Bronchial epithelial cell (primary cell): Measurements from ENCODE around the gene PEAK1. TPM values are rescaled to one million over a fixed set of nuclear protein-coding genes. Genes with fewer than 3 reads are reported as not detected.
"Not testable (repeated sequence)": the region's sequence is repeated elsewhere in the genome, so short reads cannot be mapped to it uniquely, and the experiment has no call there.

ENCODE experiments used
- DNase-seq: peaks from one replicate; pipeline ENCODE4 v3.0.0-alpha.2; 2010; ENCODE audit warnings: low read depth
- FAIRE-seq: peaks from 2 replicates; lab custom pipeline; 2011; peaks lifted over from hg19 to GRCh38; lab: Jason Lieb, UNC
- H3K27me3 ChIP-seq: 2 replicates; pipeline ENCODE4 v1.5.1; 2011; ENCODE audit warnings: low read length; ENCODE audit not compliant: control insufficient read depth, insufficient read depth
- H3K36me3 ChIP-seq: 2 replicates; pipeline ENCODE4 v1.5.1; 2011; ENCODE audit warnings: low read length; ENCODE audit not compliant: control insufficient read depth, insufficient read depth
- H3K4me3 ChIP-seq: 2 replicates; pipeline ENCODE4 v1.5.1; 2011; ENCODE audit warnings: mild to moderate bottlenecking, low read depth, low read length, control low read depth
- total RNA-seq: library from RNA; depleted of rRNA; stranded (reverse); fragments of >200 nt; gene quantifications from 2 replicates; pipeline ENCODE4 v1.2.1, GENCODE V29; 2014
- TF ChIP-seq, protein P1 (sequence below): IDR thresholded peaks from 2 replicates; pipeline ENCODE4 v1.5.1; 2011; ENCODE audit warnings: mild to moderate bottlenecking, moderate library complexity, low read length, control low read depth, inconsistent platforms; ENCODE audit not compliant: insufficient read depth, severe bottlenecking

Gene PEAK1
- total RNA-seq, 1 donor from 2014 or later: 3.7 TPM

- no peak for FAIRE-seq
- TF ChIP-seq, protein P1, sequence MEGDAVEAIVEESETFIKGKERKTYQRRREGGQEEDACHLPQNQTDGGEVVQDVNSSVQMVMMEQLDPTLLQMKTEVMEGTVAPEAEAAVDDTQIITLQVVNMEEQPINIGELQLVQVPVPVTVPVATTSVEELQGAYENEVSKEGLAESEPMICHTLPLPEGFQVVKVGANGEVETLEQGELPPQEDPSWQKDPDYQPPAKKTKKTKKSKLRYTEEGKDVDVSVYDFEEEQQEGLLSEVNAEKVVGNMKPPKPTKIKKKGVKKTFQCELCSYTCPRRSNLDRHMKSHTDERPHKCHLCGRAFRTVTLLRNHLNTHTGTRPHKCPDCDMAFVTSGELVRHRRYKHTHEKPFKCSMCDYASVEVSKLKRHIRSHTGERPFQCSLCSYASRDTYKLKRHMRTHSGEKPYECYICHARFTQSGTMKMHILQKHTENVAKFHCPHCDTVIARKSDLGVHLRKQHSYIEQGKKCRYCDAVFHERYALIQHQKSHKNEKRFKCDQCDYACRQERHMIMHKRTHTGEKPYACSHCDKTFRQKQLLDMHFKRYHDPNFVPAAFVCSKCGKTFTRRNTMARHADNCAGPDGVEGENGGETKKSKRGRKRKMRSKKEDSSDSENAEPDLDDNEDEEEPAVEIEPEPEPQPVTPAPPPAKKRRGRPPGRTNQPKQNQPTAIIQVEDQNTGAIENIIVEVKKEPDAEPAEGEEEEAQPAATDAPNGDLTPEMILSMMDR: no peak
- Histone ChIP-seq H3K27me3 (no peaks in the 10 kb centered on the region), H3K4me3 (no peak overlapping the region), H3K36me3 (no peaks in the 10 kb centered on the region)
- DNase-seq: no peak
Measured at GRCh38 chr15:77285057-77285997, 134.6 kb downstream of the PEAK1 start.

DNA sequence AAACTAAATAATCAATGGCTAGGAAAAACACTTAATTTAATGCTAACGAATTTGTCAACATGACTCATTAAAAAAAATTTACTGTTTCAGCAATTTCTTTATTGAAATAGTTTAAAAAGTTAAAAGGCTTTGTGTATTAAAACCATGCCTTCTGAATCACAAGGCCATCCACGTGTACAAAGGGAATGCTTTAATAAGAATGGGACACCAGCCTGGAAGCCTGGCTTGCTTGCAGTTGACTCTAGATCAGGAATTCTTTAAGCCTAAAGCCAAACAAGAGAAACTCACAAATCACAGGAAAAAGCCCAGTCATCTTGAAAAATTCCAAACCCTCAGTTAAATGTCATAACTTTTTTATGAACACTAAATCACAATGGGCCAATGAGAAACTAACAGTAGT is 137.6 kb downstream of the PEAK1 start:
- no peak for DNase-seq
- Histone ChIP-seq H3K36me3 (no peaks in the 10 kb centered on the region), H3K4me3 (no peak overlapping the region), H3K27me3 (no peaks in the 10 kb centered on the region)
- TF ChIP-seq, protein P1: no peak
- no peak for FAIRE-seq

DNA sequence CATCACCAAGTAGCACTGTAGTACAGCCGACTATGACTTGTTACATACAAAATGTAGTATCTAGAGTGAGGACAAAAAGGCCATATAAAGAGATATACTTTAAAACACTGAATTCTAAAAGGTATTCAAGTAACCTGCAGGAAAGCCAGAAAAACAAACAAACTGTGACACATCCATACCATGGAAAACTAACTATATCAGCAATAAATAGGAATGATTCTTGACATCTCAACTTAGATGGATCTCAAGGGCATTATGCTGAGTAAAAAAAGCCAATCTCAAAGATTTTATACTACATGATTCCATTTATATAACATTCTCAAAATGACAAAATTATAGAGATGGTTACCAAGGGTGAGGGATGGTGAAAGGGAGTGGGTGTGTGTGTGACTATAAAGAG is 143.0 kb downstream of the PEAK1 start:
- DNase-seq (no peak), FAIRE-seq (no peak)
- TF ChIP-seq, protein P1: no peak
- Histone ChIP-seq H3K36me3 (no peaks in the 10 kb centered on the region), H3K4me3 (no peak overlapping the region), H3K27me3 (no peaks in the 10 kb centered on the region)

GRCh38 chr15:77276096-77276495 is 143.8 kb downstream of the PEAK1 start:
- TF ChIP-seq, protein P1: no peak
- no peak overlapping the region for H3K4me3 ChIP-seq
- DNase-seq (no peak), FAIRE-seq (no peak)
- H3K27me3 ChIP-seq: no peaks in the 10 kb centered on the region
- no peaks in the 10 kb centered on the region for H3K36me3 ChIP-seq

DNA sequence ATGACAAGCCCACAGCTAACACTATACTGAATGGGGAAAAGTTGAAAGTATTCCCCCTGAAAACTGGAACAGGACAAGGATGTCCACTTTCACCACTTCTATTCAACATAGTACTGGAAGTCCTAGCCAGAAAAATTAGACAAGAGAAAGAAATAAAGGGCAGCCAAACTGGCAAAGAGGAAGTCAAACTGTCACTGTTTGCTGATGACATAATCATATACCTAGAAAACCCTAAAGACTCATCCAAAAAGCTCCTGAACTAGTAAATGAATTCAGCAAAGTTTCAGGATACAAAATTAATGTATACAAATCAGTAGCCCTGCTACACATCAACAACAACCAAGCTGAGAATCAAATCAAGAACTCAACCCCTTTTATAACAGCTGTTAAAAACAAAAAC is 146.8 kb downstream of the PEAK1 start:
- not testable (repeated sequence) for H3K36me3 ChIP-seq, DNase-seq, H3K4me3 ChIP-seq, FAIRE-seq, H3K27me3 ChIP-seq

DNA sequence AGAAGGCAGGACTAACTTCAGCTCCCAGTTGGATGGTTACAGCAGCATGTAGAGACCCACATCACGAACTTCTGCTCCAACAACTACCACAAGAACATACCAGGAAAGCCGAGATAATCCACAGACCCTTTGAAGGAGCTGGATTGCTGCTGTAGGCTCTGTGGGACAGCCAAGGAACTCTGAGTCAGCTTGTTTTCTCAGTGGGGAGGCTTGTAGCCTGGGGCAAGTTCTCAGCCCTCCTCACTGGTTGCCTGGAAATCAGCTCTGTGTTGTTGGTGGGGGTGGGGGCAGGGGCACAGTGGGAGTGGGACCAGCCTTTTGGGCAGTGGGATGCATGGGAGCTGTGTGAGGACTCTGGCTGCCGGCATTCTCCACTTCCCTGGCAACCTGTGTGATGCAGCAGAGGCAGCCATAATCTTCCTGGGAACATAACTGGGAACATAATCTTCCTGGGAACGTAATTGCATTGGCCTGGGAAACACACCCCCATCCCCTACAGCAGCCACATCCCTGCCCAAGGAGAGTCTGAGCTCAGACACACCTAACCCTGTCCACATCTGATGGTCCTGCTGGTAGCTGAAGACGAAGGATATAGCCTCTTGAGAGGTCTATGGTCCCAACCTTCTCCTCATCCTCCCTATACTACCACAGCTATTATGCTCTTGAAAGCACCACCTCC is 153.1 kb downstream of the PEAK1 start:
- TF ChIP-seq, protein P1: no peak
- FAIRE-seq (no peak), DNase-seq (peak; percentile 35)
- Histone ChIP-seq H3K27me3 (no peaks in the 10 kb centered on the region), H3K4me3 (no peak overlapping the region), H3K36me3 (no peaks in the 10 kb centered on the region)
